Colonic mucosa (tissue), 4 donors: ENCODE measurements around the gene SIVA1. TPM values are rescaled to one million over a fixed set of nuclear protein-coding genes. Genes with fewer than 3 reads are reported as not detected.

Source experiments
- DNase-seq: peaks from one replicate; pipeline ENCODE4 v3.0.0-alpha.2; 2020
- H3K27ac ChIP-seq: fragments of 200-600 bp; one replicate; pipeline ENCODE4 v1.8.0; 2021
- H3K27me3 ChIP-seq: fragments of 200-600 bp; one replicate; pipeline ENCODE4 v1.8.0; 2021
- H3K36me3 ChIP-seq: fragments of 200-600 bp; one replicate; pipeline ENCODE4 v1.8.0; 2021
- H3K4me1 ChIP-seq: fragments of 200-600 bp; one replicate; pipeline ENCODE4 v1.8.0; 2021; ENCODE audit warnings: mild to moderate bottlenecking
- H3K4me3 ChIP-seq: fragments of 200-600 bp; one replicate; pipeline ENCODE4 v1.8.0; 2021
- H3K9ac ChIP-seq, 2 donors: one replicate each; pipeline ENCODE4 v1.7.0; 2013; ENCODE audit warnings: control low read depth in 2 of 2, low read depth in 2 of 2, low read length in 2 of 2
- H3K9me3 ChIP-seq: fragments of 200-600 bp; one replicate; pipeline ENCODE4 v1.8.0; 2021
- intact Hi-C: fragments of 100-400 bp; cut with DNase I; formaldehyde crosslinking; loops from one replicate; pipeline ENCODE4 v1.14.1; 2022
- total RNA-seq, 2 donors: library from RNA; stranded (reverse); fragmentation: NEBNext Ultra II Directional in 1 of 2; extraction: Animal tissue kit (Norgen Biotek cat#: 25700) in 1 of 2; gene quantifications; one replicate each; pipeline ENCODE4 v1.2.1, GENCODE V29; 2021
- TF ChIP-seq, protein P1 (sequence below): fragments of 200-600 bp; IDR thresholded peaks from one replicate; pipeline ENCODE4 v1.8.0; 2022; ENCODE audit warnings: antibody characterized with exemption, mild to moderate bottlenecking
- donor health status: healthy.
- donor health status: DM: no; HTN: no; CAD: no.
- donor health status: DM: no; HTN: no; CAD: no.

The SIVA1 gene
- total RNA-seq, 2 donors from 2014 or later = 58.8 to 153 TPM

GRCh38 chr14:104756477-104757237 is 3.7 kb downstream of the SIVA1 start:
- Histone ChIP-seq H3K9me3 (no peaks in the 10 kb centered on the region), H3K36me3 (no peaks in the 10 kb centered on the region), H3K27me3 (no peaks in the 10 kb centered on the region), H3K27ac (no peak overlapping the region), H3K9ac (no peak overlapping the region), H3K4me1 (peaks cover 7% of the 10 kb centered on the region), H3K4me3 (no peak overlapping the region)
- TF ChIP-seq, protein P1, sequence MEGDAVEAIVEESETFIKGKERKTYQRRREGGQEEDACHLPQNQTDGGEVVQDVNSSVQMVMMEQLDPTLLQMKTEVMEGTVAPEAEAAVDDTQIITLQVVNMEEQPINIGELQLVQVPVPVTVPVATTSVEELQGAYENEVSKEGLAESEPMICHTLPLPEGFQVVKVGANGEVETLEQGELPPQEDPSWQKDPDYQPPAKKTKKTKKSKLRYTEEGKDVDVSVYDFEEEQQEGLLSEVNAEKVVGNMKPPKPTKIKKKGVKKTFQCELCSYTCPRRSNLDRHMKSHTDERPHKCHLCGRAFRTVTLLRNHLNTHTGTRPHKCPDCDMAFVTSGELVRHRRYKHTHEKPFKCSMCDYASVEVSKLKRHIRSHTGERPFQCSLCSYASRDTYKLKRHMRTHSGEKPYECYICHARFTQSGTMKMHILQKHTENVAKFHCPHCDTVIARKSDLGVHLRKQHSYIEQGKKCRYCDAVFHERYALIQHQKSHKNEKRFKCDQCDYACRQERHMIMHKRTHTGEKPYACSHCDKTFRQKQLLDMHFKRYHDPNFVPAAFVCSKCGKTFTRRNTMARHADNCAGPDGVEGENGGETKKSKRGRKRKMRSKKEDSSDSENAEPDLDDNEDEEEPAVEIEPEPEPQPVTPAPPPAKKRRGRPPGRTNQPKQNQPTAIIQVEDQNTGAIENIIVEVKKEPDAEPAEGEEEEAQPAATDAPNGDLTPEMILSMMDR = no peak
- no peak for DNase-seq
- intact Hi-C loops = no loop called here

- Histone ChIP-seq H3K9me3 (no peaks in the 10 kb centered on the region), H3K27me3 (no peaks in the 10 kb centered on the region), H3K4me3 (no peak overlapping the region), H3K4me1 (peaks cover 5% of the 10 kb centered on the region), H3K27ac (no peak overlapping the region), H3K9ac (no peak overlapping the region), H3K36me3 (no peaks in the 10 kb centered on the region)
- intact Hi-C loops = no loop called here
- no peak for DNase-seq
- TF ChIP-seq, protein P1 = no peak
Observed at GRCh38 chr14:104757238-104757585, 4.3 kb downstream of the SIVA1 start.

DNA sequence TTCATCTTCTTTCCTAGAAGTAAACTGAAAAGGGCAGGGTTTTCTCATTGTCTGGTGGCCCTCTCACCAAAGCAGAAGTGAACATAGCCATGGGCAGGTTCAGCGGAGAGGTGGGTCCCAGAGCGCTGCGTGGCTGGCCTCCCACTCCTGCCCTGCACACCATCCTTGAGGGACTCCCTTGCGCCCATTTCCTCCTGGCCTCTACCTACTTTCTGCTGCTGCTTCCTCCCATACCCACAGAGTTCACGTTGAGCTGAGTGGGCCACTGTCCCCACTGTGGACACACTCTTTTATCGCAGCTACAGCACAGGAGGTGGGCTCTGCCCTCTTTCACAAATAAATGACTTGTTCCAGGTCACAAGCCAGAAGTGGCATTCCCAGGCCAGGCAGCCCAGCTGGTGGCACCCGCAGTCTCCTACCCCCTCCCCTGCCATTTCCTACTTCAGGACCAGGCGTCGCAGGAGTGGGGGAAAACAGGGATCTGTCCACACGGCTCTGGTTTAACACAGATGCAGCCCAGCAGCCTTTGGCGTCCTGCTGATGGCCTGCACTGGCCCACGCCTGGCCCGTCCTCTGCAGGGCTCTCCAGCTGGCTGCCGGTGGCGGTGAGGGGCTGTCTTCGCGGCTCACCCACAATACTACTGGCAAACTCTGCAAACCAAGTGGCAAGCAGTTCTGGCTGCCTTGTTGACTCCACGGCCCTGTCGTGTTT is 4.9 kb downstream of the SIVA1 start:
- H3K36me3 ChIP-seq = no peaks in the 10 kb centered on the region
- no peaks in the 10 kb centered on the region for H3K9me3 ChIP-seq
- intact Hi-C loops = no loop called here
- no peak for DNase-seq
- H3K27me3 ChIP-seq = no peaks in the 10 kb centered on the region
- H3K4me1 ChIP-seq = peaks cover 4% of the 10 kb centered on the region
- no peak overlapping the region for H3K9ac ChIP-seq
- no peak overlapping the region for H3K4me3 ChIP-seq
- no peak overlapping the region for H3K27ac ChIP-seq
- TF ChIP-seq, protein P1 = no peak

DNA sequence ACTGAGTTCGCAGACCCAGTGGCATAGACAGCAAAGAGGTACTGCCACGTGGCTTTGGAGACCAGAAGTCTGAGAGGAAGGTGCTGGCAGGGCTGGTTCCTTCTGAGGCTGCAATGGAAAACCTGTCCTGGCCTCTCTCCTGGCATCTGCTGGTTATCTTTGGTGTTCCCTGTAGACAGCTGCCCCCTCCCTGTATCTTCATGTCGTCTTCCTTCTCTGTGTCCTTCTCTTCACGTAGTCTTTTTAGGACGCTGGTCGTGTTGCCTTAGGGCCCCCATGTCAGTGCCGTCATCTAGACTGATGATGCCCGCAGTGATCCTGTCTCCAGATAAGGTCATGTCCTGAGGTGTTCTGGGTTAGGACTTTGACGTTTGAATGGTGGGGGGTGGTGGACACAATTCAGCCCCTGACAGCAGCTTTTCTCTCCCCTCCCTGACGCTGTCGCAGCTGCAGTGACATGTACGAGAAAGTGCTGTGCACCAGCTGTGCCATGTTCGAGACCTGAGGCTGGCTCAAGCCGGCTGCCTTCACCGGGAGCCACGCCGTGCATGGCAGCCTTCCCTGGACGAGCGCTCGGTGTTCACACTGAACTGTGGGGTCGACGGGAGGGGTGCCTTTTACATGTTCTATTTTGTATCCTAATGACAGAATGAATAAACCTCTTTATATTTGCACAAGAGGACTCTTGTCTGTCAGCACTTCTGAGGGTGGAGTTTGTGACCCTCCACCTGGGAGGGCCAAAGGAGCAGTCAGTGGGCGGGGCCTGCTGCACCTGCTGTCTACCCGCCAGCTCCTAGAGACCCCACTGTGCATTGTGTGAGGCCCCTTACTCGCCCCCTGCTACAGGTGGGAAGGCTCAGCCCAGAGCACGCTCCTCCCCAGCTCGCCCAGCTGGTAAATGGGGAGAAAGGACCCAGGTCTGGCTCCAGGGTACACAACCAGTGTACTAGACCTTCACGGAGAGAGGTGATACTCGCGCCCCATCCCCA is 6.3 kb downstream of the SIVA1 start:
- Histone ChIP-seq H3K4me3 (no peak overlapping the region), H3K9me3 (no peaks in the 10 kb centered on the region), H3K36me3 (no peaks in the 10 kb centered on the region), H3K4me1 (peaks cover 2% of the 10 kb centered on the region), H3K9ac (no peak overlapping the region), H3K27ac (no peak overlapping the region), H3K27me3 (no peaks in the 10 kb centered on the region)
- intact Hi-C loops = no loop called here
- TF ChIP-seq, protein P1 = no peak
- DNase-seq = no peak

DNA sequence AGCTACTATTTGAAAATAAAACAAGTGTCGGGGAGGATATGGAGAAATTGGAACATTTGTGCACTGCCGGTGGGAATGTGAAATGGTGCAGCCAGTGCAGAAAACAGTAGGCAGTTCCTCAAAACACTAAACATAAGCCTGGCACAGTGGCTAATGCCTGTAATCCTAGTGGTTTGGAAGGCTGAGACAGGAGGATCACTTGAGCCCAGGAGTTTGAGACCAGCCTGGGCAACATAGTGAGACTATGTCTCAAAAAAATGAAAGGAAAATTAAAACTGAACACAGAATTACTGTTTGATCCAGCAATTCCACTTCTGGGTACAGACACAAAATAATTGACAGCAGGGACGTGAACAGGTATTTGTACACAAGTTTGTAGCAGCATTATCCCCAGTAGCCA is 12.6 kb downstream of the SIVA1 start:
- Histone ChIP-seq H3K27ac (no peak overlapping the region), H3K4me3 (no peak overlapping the region), H3K27me3 (no peaks in the 10 kb centered on the region), H3K36me3 (no peaks in the 10 kb centered on the region), H3K9me3 (no peaks in the 10 kb centered on the region), H3K4me1 (peaks cover 3% of the 10 kb centered on the region), H3K9ac (no peak overlapping the region)
- intact Hi-C loops = loop anchor here (5.0 kb wide), 1 partner anchor 102 kb away; the partner anchor contains the start of gene CEP170B
- TF ChIP-seq, protein P1 = no peak
- no peak for DNase-seq
